Gastrocnemius medialis (tissue), 4 donors: ENCODE results near the gene SYT17.

Source experiments
- POLR2A ChIP-seq, 2 donors: fragments of 450-650 bp; IDR thresholded peaks; one replicate each; pipeline ENCODE4 v1.6.1; 2017; ENCODE audit warnings: antibody characterized with exemption in 2 of 2, mild to moderate bottlenecking in 2 of 2, moderate library complexity in 2 of 2
- TF ChIP-seq, protein P1 (sequence below), 5 experiments: fragments of 450-650 bp in 3 of 5; fragments of 200-600 bp in 2 of 5; sonication (generic) in 2 of 5; IDR thresholded peaks in 4 of 5; conservative IDR thresholded peaks in 1 of 5; 1 replicate in 4 of 5; 2 replicates in 1 of 5; pipeline ENCODE4 v1.5.1; 2016 to 2019; ENCODE audit warnings: antibody characterized with exemption in 5 of 5, mild to moderate bottlenecking in 3 of 5, moderate library complexity in 3 of 5

DNA sequence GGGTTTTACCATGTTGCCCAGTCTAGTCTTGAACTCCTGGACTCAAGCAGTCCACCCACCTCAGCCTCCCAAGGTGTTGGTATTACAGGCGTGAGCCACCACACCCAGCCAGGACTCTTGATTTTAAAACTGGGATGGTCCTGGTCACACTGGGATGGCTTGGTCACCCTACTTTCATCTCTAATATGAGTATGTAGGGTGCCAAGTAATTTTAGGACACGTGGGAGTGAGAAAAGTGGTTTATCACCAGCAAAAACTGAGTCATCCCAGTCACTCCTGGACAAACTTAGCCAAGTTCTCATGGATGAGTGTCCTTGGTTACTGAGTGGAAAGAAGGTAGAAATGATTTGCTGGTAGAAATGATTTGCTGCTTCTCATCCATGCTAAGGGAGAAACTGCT is 127.4 kb downstream of the SYT17 start:
- TF ChIP-seq, protein P1, sequence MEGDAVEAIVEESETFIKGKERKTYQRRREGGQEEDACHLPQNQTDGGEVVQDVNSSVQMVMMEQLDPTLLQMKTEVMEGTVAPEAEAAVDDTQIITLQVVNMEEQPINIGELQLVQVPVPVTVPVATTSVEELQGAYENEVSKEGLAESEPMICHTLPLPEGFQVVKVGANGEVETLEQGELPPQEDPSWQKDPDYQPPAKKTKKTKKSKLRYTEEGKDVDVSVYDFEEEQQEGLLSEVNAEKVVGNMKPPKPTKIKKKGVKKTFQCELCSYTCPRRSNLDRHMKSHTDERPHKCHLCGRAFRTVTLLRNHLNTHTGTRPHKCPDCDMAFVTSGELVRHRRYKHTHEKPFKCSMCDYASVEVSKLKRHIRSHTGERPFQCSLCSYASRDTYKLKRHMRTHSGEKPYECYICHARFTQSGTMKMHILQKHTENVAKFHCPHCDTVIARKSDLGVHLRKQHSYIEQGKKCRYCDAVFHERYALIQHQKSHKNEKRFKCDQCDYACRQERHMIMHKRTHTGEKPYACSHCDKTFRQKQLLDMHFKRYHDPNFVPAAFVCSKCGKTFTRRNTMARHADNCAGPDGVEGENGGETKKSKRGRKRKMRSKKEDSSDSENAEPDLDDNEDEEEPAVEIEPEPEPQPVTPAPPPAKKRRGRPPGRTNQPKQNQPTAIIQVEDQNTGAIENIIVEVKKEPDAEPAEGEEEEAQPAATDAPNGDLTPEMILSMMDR (IDR thresholded peaks at IDR 0.05 in 4 of 5, conservative IDR thresholded peaks at IDR 0.05 in 1 of 5) = no peak
- TF ChIP-seq POLR2A (IDR thresholded peaks at IDR 0.05) = no peak
